Measurements from ENCODE around the gene HRK.

GRCh38 chr12:116859079-116859478 is 22.2 kb downstream of the HRK start:
- TF ChIP-seq, protein P1, sequence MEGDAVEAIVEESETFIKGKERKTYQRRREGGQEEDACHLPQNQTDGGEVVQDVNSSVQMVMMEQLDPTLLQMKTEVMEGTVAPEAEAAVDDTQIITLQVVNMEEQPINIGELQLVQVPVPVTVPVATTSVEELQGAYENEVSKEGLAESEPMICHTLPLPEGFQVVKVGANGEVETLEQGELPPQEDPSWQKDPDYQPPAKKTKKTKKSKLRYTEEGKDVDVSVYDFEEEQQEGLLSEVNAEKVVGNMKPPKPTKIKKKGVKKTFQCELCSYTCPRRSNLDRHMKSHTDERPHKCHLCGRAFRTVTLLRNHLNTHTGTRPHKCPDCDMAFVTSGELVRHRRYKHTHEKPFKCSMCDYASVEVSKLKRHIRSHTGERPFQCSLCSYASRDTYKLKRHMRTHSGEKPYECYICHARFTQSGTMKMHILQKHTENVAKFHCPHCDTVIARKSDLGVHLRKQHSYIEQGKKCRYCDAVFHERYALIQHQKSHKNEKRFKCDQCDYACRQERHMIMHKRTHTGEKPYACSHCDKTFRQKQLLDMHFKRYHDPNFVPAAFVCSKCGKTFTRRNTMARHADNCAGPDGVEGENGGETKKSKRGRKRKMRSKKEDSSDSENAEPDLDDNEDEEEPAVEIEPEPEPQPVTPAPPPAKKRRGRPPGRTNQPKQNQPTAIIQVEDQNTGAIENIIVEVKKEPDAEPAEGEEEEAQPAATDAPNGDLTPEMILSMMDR (IDR thresholded peaks at IDR 0.05; ENCODE audit: low read depth, low read length, missing input control): no peak
- TF ChIP-seq SP1 (IDR thresholded peaks at IDR 0.05) (no peak), MAX (IDR thresholded peaks at IDR 0.05) (no peak), JUND (IDR thresholded peaks at IDR 0.05) (no peak), ATF3 (IDR thresholded peaks at IDR 0.05) (no peak), YY1 (IDR thresholded peaks at IDR 0.05) (no peak), RAD21 (IDR thresholded peaks at IDR 0.05) (no peak), TAF1 (conservative IDR thresholded peaks at IDR 0.05) (no peak), EGR1 (IDR thresholded peaks at IDR 0.05; ENCODE audit: low read depth in 2 of 2) (no peak), NR2F2 (IDR thresholded peaks at IDR 0.05) (no peak)
